Pons (tissue), 1 donor: ENCODE data around the gene PTPRN2.
"Not testable (repeated sequence)": the region's sequence is repeated elsewhere in the genome, so short reads cannot be mapped to it uniquely, and the experiment has no call there.

Source experiments
- DNase-seq: peaks from one replicate; pipeline ENCODE4 v3.0.0-alpha.2; 2016; ENCODE audit warnings: low spot score

Gene PTPRN2

DNA sequence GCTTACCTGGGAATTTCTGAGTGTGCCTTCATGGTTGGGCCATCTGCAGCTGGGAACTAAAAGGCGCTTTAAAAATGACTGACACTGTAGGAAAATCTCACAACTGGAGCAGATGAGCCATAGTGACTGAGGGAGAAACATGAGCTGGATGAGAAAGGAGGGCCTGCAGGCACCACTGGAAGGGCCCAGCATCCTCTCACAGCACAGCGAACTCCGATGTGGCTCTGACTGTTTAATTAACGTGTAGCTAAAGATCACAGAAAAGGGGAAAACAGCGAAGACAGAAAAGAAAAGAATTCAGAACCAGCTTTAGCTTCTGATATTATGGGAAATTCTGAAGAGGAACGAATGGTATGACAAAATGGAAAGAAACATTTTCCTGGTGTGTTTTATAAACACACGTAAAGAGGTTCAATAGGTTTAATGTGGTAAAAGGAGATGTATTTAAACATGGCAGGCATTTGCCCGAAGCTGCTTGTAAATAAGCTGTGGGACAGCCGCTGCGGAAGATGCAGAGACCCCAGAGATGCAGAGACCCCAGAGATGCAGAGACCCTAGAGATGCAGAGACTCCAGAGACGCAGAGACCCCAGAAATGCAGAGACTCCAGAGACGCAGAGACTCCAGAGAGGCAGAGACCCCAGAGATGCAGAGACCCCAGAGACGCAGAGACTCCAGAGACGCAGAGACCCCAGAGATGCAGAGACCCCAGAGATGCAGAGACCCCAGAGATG is 534.3 kb downstream of the PTPRN2 start:
- no peak for DNase-seq

DNA sequence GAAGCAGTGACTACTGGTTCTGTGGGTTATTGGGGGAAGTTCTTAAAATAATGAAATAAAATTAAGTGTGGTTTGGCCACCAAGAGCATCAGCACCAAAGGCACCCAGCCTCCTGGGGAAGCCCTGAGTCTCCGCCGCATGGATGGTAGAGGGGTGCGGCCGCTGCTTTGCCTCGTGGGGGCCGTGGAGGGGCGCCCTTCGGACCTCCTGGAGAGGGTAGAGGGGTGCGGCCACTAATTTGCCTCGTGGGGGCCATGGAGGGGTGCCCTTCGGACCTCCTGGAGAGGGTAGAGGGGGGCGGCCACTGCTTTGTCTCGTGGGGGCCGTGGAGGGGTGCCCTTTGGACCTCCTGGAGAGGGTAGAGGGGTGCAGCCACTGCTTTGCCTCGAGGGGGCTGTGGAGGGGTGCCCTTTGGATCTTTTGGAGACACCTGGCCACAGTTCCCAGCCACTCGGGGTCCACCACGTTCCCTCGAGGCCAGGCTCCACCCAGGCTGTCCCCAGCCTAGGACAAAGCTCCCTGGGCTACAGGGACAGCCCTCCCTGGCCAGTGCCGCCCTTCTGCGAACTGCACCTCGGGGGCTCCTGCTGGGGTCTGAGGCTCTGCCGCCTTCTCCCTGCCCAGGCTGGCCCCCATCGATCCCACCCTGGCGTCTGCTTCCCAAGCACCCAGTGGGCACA is 535.1 kb downstream of the PTPRN2 start:
- DNase-seq, result no peak

DNA sequence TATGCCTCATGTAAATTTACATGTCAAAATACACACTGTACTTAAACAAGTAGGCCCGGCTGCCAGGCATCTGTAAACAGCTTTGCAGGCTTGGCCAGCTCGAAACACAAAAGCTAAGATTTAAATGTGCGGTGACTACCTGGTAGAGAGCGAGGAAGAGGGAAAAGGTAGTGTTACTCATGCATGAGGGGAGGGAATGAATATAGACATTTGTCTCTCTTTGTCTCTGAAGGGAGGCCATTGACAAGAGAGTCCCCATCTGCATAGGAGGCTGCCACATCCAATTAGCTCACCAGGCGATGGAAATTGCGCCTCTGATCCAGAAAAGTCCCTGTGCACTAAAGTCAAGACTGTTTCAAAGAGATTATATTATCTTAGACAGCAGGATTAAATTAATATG is 535.8 kb downstream of the PTPRN2 start:
- no peak for DNase-seq

DNA sequence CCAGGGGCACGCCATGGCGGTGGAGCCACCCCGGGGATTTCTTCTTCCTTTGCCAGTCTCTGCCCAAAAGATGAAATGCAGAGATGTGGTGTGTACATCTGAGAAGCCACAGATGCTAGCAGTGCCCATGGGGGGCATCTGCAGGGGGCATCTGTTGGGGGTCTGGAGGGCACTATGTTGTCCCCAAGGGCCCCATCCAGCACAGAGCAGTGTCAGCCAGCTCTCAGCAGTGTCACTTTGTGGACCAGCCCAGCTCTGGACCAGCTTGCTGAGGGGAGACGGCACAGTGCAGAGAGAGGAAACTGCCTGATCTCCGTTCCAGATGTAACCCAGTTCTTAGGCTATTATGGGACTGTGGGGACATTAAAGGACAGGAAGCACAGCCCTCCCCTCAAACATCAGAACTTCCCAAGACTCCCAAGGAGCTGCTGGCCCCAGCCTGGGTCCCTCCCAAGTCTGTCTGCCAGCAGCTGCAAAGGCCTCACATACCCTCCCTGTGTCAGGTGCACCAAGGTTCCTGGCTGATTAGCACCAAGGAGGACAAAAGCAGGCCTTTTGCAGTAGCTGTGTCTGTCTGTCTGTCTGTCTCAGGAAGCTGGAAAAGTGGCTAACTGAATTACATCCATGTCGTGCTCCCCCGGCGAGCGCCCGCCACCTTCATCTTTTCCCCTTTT is 536.5 kb downstream of the PTPRN2 start:
- DNase-seq, result no peak

DNA sequence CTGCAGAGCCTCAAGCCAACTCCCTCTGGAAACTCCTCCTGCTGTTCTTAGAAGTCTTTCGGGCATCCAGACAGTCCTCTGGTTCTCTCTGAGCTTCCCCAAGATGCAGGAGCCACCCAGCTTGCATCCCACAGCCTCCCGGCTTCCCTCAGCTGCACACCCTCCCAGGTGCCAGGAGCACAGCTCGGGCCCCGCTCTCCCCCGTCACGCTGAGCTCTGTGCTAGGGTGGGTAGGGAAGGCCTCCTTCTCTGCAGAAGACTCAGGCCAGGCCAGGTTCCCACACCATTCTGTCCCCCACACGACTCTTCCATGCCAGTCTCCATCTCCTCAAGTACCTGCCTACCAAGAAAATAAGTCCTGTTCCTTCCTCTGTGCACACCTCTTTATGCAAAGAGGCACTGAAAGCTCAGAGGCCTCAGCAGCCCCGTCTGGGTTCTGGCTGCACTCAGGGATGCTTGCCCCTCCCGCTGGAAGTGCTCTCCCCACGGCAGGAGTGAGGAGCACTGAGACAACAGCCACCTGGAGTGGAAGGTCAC is 537.1 kb downstream of the PTPRN2 start:
- DNase-seq, result no peak

DNA sequence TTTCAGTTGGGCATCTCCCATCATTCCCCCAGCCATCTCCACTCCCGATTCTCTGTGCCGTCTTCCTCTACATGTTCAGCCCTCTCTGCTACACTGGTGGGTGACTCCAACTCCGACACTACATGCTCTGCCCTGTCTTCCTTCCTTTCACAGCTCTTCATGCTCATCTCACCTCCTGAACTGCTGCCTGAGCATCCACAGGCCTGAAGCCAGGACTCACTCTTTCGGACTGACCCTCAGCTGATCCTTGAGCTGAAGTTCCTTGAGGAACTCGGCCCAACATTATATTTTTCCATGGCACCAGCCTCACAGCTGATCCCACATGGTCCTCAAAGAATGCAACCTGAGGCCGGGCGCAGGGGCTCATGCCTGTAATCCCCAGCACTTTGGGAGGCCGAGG is 538.4 kb downstream of the PTPRN2 start:
- DNase-seq, result no peak

DNA sequence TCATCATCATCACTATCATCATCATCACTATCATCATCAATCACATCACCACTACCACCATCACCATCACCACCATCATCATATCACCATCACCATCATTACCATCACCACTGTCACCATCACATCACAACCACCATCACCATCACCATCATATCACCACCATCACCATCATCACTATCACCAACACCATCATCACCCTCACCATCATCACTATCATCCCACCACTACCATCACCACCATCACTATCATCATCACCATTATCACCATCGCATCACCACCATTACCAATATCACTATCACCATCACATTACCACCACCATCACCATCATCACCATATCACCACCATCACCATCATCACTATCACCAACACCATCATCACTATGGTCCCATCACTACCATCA is 539.1 kb downstream of the PTPRN2 start:
- DNase-seq, result no peak

DNA sequence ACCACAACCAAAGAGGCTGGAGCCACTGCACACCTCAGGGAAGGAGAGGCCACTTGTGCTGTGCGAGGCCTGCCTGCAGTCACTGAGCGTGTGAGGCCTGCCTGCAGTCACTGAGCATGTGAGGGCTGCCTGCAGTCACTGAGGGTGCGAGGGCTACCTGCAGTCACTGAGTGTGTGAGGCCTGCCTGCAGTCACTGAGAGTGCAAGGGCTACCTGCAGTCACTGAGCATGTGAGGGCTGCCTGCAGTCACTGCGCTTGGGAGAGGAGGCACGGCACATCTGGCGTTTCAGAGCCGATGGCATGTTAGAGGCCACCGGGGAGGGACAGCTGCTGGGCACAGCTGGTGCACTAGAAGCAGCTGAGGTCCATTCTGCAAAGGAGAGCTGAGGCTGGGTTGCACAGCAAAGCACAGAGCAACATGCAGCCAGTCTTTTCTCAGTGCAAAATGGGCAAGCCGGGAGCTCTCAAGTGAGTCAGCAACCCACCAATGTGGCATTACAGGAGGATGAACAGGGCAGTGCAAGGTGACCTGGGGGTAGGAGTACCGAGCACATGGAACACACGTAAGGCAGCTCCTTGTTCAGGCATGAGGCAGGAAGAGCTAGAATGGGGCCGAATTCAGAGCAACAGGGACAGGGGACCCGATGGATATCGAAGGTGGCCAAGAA is 540.1 kb downstream of the PTPRN2 start:
- no peak for DNase-seq

DNA sequence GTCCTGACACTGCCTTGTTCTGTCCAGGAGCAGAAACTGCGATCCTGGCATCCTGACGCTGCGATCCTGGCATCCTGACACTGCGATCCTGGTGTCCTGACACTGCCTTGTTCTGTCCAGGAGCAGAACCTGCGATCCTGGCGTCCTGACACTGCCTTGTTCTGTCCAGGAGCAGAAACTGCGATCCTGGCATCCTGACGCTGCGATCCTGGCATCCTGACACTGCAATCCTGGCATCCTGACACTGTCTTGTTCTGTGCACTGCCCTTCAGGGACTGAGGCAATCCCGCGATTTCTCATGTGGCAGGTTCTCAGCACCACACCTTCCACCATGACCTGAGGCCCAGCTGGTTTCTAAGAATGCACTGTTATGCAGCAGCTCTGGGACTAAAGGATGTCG is 541.4 kb downstream of the PTPRN2 start:
- DNase-seq, result not testable (repeated sequence)

DNA sequence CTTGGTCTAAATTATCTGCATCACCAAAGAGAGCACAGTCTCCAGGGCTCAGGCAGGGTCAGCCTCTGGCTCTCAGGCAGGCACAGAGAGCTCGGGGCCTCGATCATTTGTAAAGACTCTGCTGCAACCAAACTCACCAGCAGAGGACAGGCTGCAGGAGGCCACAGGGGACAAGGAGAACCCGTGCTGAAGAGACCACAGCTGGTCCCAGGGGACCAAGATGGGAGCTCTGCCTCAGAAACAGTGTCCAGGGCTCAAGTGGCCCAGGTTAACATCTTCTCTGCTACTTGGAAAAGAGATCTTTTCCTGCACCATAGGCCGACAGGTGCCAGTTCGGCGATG is 543.2 kb downstream of the PTPRN2 start:
- DNase-seq, result no peak

DNA sequence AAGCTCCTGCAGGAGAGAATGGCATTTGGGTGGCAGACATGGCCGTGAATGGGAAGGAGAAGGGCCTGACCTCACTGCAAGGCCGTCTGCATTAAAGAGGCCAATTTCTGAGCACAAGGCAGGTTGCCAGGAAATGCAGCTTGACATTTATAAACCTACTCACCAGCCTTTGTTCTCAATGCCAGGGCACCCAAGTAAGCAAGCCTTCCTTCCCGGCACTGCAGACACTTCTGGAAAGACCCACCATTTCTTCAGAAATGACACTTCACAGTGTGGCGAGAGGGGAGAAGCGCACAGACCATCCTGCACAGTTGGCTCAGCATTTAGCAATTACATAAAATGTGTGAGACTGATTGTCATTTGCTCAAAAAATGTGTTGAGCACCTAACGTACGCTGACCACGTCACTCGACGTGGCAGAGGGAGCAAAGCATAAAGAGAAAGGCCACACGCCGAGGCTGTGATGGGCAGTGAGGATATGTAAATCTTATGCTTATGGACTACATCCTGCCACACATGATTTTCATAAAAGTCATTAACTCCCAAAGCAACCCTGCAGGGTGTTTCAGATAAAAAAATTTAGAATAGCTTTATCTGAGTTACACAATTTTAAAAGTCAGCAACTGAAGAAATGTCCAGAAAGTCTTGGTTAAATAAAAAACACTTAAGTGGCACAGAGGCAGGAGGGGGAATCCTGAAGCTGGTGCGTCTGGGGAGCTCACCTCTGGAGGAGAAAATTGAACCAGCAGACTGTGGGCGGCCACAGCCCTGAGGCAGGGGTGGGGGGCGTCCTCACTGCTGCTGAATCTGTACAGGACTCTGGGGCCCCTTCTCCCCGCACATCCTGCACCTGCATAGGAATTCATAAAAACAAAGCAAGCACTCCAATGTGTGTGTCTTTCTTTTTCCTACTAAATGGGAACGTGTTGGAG is 543.8 kb downstream of the PTPRN2 start:
- DNase-seq, result no peak

DNA sequence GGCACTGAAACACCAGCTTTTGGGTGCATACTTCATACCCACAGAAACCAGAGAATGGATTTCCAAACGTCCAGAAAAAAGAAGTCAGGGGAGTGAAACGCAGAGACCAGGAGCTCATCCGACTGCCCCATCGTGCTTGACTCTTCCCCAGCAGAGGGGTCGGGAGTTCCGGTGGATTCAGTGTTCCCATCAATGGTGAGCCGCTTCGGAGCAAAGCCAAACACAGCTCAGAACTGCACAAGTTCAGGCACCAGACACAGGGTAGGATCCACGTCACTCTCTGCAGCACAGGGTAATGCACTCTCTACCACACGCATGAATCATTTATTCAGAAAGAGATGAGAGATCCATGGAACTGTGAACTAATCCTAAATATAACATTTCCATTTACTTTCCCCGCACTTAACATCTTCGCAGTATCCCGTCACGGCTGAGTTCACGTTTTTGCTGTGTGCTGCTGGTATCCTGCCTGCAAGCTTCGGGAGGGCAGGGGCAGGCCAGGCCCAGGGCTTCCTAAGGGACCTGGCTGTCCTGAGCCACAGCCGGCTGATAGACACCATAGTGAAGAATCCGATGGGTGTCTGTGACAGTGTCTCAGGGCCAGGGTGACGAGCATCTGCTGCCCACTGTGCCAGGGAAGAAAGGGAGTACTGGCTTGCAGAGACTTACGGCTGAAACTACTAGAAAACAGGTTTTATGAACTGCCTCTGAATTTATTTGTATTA is 545.3 kb downstream of the PTPRN2 start:
- DNase-seq, result no peak

DNA sequence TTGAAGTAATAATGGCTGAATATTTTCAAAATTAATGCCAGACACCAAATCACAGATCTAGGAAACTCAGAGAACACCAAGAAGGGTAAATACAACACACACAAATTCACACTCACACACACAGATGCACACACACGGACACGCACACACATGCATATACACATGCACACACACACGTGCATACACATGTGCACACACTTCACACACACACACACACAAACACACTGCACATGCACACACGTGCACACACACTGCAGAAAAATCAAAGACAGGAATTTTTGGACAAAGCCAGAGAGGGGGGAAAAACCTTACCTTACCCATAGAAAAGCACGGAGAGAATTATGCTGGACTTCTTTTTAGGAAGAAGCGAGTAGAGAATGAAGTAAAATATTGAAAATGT is 547.4 kb downstream of the PTPRN2 start:
- no peak for DNase-seq

DNA sequence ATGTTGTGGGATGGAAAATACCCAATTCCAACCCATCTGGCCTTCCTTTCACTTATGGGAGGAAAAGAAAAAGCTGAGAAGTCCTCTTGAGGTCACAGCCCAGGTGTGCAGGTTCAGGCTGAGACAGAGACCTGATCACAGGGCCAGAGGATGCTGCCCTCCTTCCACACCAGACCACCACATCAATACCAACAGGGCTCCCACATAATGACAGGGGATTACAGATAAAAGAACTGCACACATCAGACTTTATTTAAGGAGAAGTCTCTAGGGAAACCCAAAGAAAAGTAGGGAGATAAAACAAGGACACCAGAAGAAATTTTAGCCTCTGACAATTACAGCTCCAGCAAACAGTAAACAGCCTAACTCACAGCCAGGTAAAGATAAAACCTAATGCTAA is 548.4 kb downstream of the PTPRN2 start:
- DNase-seq, result no peak

DNA sequence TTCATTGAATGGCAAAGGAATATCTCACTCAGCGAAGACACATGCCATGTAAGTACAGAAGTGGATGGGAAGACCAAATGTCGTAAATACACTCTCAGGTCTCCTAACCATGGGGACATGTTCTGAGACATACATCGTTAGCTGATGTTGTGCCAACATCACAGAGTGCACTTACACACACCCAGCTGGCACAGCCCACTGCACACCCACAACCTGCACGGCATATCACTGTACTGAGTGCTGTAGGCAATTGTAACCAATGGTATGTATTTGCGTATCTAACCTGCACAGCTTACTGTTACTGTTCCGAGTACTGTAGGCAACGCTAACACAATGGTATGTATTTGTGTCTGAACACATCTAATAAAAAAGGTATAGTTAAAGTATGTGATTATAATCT is 550.4 kb downstream of the PTPRN2 start:
- no peak for DNase-seq

DNA sequence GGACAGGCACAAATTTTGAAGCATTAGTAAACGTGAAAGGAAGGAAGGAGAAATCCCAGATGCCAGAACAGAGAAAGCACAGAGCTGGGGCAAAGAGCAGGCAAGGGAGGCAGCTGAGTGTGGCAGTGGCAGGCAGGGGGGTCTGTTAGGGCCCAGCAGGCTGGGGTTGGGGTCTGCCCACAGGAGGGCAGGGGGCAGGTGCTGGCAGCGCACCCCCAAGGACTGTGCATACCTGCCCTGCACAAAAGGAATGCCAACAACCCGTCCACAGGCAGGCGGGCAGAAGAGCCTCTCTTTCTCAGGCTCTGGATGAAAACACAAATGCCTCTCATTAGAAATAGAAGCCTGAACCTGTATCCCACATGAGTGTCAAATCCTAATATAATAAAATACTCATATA is 552.3 kb downstream of the PTPRN2 start:
- no peak for DNase-seq

DNA sequence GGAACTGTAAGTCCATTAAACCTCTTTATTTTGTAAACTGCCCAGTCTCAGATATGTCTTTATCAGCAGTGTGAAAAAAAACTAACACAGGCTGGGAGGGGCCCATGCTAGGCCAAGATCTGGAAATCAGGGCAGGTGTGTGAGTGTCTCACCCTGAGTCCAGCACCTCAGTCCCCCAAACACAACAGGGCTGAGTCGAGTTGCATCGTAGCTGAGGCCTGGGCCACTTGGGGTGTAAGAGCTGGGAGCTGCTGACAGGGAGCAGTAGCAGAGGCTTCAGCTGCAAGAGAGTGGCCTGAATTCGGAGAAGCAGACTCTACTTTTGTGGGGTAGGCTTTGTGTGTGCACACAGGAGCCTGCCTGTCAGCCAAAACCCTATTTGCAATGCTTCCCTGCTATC is 553.1 kb downstream of the PTPRN2 start:
- no peak for DNase-seq

DNA sequence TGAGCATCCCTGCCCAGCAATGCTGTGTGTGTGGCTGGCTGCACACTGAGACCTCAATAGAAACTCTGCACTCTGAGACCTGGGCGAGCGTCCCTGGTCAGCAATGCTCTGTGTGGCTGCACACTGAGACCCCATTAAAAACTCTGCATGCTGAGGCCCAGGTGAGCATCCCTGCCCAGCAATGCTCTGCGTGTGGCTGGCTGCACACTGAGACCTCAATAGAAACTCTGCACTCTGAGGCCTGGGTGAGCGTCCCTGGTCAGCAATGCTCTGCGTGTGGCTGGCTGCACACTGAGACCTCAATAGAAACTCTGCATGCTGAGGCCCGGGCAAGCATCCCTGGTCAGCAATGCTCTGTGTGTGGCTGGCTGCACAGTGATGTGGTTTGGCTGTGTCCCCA is 553.7 kb downstream of the PTPRN2 start:
- not testable (repeated sequence) for DNase-seq

DNA sequence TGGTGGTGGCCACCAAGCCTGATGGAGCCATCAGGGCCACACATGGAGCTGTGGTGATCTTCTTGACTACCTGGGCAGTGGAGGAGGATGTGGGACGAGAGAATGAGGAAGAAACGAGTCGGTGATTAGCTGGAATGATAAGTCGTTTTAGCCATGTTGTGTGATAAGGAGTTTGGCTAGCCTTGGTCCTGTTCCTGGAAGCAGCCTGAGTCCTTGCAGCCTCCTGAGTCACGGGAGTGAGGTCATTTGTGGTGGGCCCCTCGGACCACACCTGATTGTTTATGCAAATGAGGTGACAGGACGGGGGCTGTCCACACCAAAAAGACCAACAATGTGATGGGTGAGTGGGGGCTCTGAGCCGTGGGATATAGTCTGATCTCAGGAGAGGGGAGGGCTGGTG is 554.4 kb downstream of the PTPRN2 start:
- no peak for DNase-seq

DNA sequence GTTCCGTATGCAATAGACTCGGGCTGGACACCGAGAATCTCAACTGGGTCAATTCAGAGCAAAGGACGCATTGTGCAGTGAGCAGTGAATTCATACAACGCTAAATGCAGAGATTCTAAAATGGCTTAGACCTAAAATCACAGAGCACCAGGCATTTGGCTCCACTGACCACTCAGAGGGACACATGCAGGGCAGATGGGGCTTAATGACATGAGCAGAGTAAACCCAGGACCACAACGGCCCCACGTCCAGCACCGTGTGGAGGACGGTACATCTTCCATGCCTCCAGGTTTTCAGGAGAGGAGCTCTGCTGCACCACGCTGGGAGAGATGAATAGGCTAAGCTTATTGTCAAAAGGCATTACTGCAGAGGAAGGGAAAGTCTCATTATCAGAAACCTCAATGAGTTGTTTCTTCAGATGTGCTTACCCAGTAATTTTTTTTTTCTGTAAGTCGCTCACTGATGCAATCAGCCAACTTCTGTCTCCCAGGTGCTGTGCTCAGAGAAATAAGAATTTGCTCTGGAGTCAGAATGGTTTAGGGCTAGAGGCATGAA is 555.0 kb downstream of the PTPRN2 start:
- DNase-seq, result no peak
